Neural progenitor cell (in vitro differentiated cells): ENCODE results near the gene PERM1. TPM values are rescaled to one million over a fixed set of nuclear protein-coding genes. Genes with fewer than 3 reads are reported as not detected.
A peak's percentile ranks its signal among the peaks of the same experiment; 100 is the strongest.

Source experiments
- DNase-seq: peaks from one replicate; pipeline ENCODE4 v3.0.0-alpha.2; 2016; ENCODE audit warnings: low spot score
- H2AFZ ChIP-seq: fragments of 200-600 bp; sonication (generic); replicated peaks from 2 replicates; pipeline ENCODE4 v1.6.1; 2016; ENCODE audit warnings: antibody characterized with exemption
- H3F3A ChIP-seq: fragments of 200-600 bp; sonication (generic); 2 replicates; pipeline ENCODE4 v1.6.1; 2016; ENCODE audit warnings: antibody characterized with exemption, low read depth
- H3K27ac ChIP-seq: fragments of 200-600 bp; sonication (generic); 2 replicates; pipeline ENCODE4 v1.5.1; 2016; ENCODE audit warnings: mild to moderate bottlenecking
- H3K27me3 ChIP-seq: fragments of 200-600 bp; sonication (generic); 2 replicates; pipeline ENCODE4 v1.6.1; 2016; ENCODE audit warnings: mild to moderate bottlenecking, moderate library complexity
- H3K36me3 ChIP-seq: fragments of 200-600 bp; sonication (generic); 2 replicates; pipeline ENCODE4 v1.5.1; 2016
- H3K4me1 ChIP-seq: fragments of 200-600 bp; sonication (generic); 2 replicates; pipeline ENCODE4 v1.6.1; 2016; ENCODE audit warnings: mixed run types
- H3K4me2 ChIP-seq: fragments of 200-600 bp; sonication (generic); 2 replicates; pipeline ENCODE4 v1.6.1; 2016
- H3K4me3 ChIP-seq: fragments of 200-600 bp; sonication (generic); 2 replicates; pipeline ENCODE4 v1.5.1; 2016
- H3K79me2 ChIP-seq: fragments of 200-600 bp; sonication (generic); 2 replicates; pipeline ENCODE4 v1.6.1; 2016; ENCODE audit warnings: low read depth
- H3K9ac ChIP-seq: fragments of 200-600 bp; sonication (generic); 2 replicates; pipeline ENCODE4 v1.6.1; 2016
- H3K9me3 ChIP-seq: fragments of 200-600 bp; sonication (generic); 2 replicates; pipeline ENCODE4 v1.5.1; 2016; ENCODE audit warnings: low read depth
- H4K20me1 ChIP-seq: fragments of 200-600 bp; sonication (generic); 2 replicates; pipeline ENCODE4 v1.6.1; 2016; ENCODE audit warnings: low read depth
- H3K27ac Mint-ChIP-seq: 3 replicates; pipeline ENCODE4 v1.8.0; 2021; ENCODE audit warnings: mixed read lengths
- H3K27me3 Mint-ChIP-seq: 2 replicates; pipeline ENCODE4 v1.8.0; 2022; ENCODE audit warnings: low read depth, mild to moderate bottlenecking, inconsistent platforms, moderate library complexity, mixed read lengths; ENCODE audit not compliant: insufficient read depth
- H3K36me3 Mint-ChIP-seq: 3 replicates; pipeline ENCODE4 v1.8.0; 2021; ENCODE audit warnings: mixed read lengths
- H3K4me1 Mint-ChIP-seq: 3 replicates; pipeline ENCODE4 v1.8.0; 2021; ENCODE audit warnings: mixed read lengths
- H3K4me3 Mint-ChIP-seq: 3 replicates; pipeline ENCODE4 v1.8.0; 2021; ENCODE audit warnings: mild to moderate bottlenecking, moderate library complexity, mixed read lengths
- H3K9me3 Mint-ChIP-seq: 3 replicates; pipeline ENCODE4 v1.8.0; 2020; ENCODE audit warnings: mixed read lengths
- EZH2 ChIP-seq: fragments of 200-600 bp; sonication (generic); IDR thresholded peaks from 2 replicates; pipeline ENCODE4 v1.6.1; 2017; ENCODE audit warnings: antibody characterized with exemption, mild to moderate bottlenecking, moderate library complexity
- EZH2phosphoT487 ChIP-seq: fragments of 200-600 bp; sonication (generic); IDR thresholded peaks from 2 replicates; pipeline ENCODE4 v1.6.1; 2017; ENCODE audit warnings: antibody characterized with exemption
- total RNA-seq: library from RNA; depleted of rRNA; stranded (reverse); fragments of >200 nt; gene quantifications from 2 replicates; pipeline ENCODE4 v1.2.3, GENCODE V29; 2015; ENCODE audit warnings: low replicate concordance
- TF ChIP-seq, protein P1 (sequence below): fragments of 200-600 bp; sonication (generic); IDR thresholded peaks from 2 replicates; pipeline ENCODE4 v1.5.1; 2017; ENCODE audit warnings: antibody characterized with exemption, mild to moderate bottlenecking

The PERM1 gene
- total RNA-seq, 1 donor from 2014 or later = not detected

DNA sequence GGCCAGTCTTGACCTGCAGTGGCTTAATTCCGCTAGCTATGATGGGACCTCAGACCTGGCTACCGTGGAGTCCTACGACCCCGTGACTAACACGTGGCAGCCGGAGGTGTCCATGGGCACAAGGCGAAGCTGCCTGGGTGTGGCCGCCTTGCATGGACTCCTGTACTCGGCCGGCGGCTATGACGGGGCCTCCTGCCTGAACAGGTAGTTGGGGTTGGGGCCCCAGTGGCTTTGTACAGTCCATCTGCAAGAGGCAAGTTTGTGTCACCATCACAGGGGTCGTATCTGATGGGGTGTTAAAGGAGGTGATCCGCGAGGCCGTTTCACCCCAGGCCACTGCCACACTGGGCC is 18.6 kb downstream of the PERM1 start:
- Mint-ChIP-seq H3K9me3 (no peaks in the 10 kb centered on the region), H3K36me3 (peaks cover 4% of the 10 kb centered on the region), H3K4me1 (peaks cover 3% of the 10 kb centered on the region), H3K27ac (no peak overlapping the region), H3K27me3 (peaks cover 28% of the 10 kb centered on the region), H3K4me3 (no peak overlapping the region)
- no peak overlapping the region for H3K27ac ChIP-seq
- H3K79me2 ChIP-seq = peaks cover 8% of the 10 kb centered on the region
- no peak overlapping the region for H2AFZ ChIP-seq
- no peak overlapping the region for H3K9ac ChIP-seq
- H3K4me2 ChIP-seq = no peak overlapping the region
- no peaks in the 10 kb centered on the region for H3K9me3 ChIP-seq
- peaks cover 66% of the 10 kb centered on the region for H3K27me3 ChIP-seq
- peaks cover 48% of the 10 kb centered on the region for H4K20me1 ChIP-seq
- H3K36me3 ChIP-seq = no peaks in the 10 kb centered on the region
- peaks cover 4% of the 10 kb centered on the region for H3F3A ChIP-seq
- no peak for DNase-seq
- TF ChIP-seq EZH2 = no peak
- no peak for TF ChIP-seq EZH2phosphoT487
- TF ChIP-seq, protein P1, sequence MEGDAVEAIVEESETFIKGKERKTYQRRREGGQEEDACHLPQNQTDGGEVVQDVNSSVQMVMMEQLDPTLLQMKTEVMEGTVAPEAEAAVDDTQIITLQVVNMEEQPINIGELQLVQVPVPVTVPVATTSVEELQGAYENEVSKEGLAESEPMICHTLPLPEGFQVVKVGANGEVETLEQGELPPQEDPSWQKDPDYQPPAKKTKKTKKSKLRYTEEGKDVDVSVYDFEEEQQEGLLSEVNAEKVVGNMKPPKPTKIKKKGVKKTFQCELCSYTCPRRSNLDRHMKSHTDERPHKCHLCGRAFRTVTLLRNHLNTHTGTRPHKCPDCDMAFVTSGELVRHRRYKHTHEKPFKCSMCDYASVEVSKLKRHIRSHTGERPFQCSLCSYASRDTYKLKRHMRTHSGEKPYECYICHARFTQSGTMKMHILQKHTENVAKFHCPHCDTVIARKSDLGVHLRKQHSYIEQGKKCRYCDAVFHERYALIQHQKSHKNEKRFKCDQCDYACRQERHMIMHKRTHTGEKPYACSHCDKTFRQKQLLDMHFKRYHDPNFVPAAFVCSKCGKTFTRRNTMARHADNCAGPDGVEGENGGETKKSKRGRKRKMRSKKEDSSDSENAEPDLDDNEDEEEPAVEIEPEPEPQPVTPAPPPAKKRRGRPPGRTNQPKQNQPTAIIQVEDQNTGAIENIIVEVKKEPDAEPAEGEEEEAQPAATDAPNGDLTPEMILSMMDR = no peak
- H3K4me3 ChIP-seq = no peak overlapping the region
- peaks cover 7% of the 10 kb centered on the region for H3K4me1 ChIP-seq

DNA sequence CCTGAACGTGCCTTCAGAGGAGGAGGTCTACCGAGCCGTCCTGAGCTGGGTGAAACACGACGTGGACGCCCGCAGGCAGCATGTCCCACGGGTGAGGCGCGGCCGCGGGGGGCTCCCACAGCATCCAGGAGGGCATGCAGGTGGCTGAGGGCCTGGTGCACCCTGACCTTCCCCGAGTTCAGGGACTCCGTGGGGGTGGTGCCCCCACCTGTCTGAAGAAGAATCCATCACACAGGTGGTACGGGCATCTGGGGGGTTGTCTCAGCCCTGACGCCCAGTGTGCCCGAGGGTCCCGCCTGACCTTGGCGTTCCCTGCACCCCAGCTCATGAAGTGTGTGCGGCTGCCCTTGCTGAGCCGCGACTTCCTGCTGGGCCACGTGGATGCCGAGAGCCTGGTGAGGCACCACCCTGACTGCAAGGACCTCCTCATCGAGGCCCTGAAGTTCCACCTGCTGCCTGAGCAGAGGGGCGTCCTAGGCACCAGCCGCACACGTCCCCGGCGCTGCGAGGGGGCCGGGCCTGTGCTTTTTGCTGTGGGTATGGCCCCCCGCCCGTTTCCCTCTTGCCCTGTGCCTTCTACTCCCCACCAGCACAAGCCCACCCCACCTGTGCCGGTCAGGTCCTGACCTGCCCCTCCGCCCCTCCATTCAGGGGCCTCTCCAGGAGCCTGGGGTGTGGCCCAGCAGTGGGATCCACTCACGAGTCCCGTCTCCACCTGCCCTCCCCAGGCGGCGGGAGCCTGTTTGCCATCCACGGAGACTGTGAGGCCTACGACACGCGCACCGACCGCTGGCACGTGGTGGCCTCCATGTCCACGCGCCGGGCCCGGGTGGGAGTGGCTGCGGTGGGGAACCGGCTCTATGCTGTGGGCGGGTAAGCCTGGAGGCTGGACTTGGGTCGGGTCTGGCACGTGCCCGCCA is 19.3 kb downstream of the PERM1 start:
- H3K4me1 ChIP-seq = peaks cover 10% of the 10 kb centered on the region
- no peak overlapping the region for H3K4me2 ChIP-seq
- H3K4me3 ChIP-seq = no peak overlapping the region
- no peaks in the 10 kb centered on the region for H3K9me3 ChIP-seq
- no peak overlapping the region for H3K27ac ChIP-seq
- Mint-ChIP-seq H3K4me3 (peak overlapping the region; percentile 80), H3K4me1 (peaks cover 5% of the 10 kb centered on the region), H3K27ac (no peak overlapping the region), H3K9me3 (no peaks in the 10 kb centered on the region), H3K36me3 (peaks cover 5% of the 10 kb centered on the region), H3K27me3 (peaks cover 28% of the 10 kb centered on the region)
- H3K79me2 ChIP-seq = peaks cover 14% of the 10 kb centered on the region
- TF ChIP-seq EZH2 (no peak), EZH2phosphoT487 (no peak)
- TF ChIP-seq, protein P1 = no peak
- no peak overlapping the region for H2AFZ ChIP-seq
- H3K9ac ChIP-seq = no peak overlapping the region
- H3F3A ChIP-seq = peaks cover 4% of the 10 kb centered on the region
- DNase-seq = no peak
- H3K27me3 ChIP-seq = peaks cover 59% of the 10 kb centered on the region
- H4K20me1 ChIP-seq = peaks cover 45% of the 10 kb centered on the region
- H3K36me3 ChIP-seq = no peaks in the 10 kb centered on the region

DNA sequence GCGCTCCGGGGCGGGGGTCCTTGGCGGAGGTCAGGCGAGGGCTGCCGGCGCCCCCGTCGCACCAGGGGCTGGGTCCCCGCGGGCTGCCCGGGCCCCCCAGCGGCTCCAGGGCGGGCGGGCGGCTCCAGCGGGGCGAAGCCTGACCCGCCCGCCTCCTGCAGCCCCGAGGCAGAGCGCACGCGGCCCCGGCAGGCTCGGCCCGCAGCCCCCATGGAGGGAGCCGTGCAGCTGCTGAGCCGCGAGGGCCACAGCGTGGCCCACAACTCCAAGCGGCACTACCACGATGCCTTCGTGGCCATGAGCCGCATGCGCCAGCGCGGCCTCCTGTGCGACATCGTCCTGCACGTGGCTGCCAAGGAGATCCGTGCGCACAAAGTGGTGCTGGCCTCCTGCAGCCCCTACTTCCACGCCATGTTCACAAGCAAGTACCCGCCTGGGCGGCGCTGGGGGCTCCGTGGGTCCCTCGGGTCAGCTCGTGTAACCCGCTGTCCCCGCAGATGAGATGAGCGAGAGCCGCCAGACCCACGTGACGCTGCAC is 20.7 kb downstream of the PERM1 start:
- Histone ChIP-seq H3K4me3 (peak overlapping the region; percentile 87), H3K9me3 (no peaks in the 10 kb centered on the region), H3K36me3 (no peaks in the 10 kb centered on the region), H3K79me2 (peaks cover 22% of the 10 kb centered on the region), H3K27me3 (peaks cover 45% of the 10 kb centered on the region), H2AFZ (no peak overlapping the region), H3K27ac (no peak overlapping the region), H3K4me2 (peak overlapping the region; percentile 92), H3F3A (no peaks in the 10 kb centered on the region), H3K4me1 (peaks cover 6% of the 10 kb centered on the region), H3K9ac (no peak overlapping the region), H4K20me1 (peaks cover 41% of the 10 kb centered on the region)
- TF ChIP-seq, protein P1 = no peak
- TF ChIP-seq EZH2phosphoT487 (no peak), EZH2 (no peak)
- Mint-ChIP-seq H3K27me3 (peaks cover 20% of the 10 kb centered on the region), H3K27ac (no peak overlapping the region), H3K4me3 (peak overlapping the region; percentile 78), H3K36me3 (peaks cover 8% of the 10 kb centered on the region), H3K9me3 (no peaks in the 10 kb centered on the region), H3K4me1 (peaks cover 8% of the 10 kb centered on the region)
- DNase-seq = peak; percentile 55
